Breast epithelium (tissue), 3 donors: ENCODE results near the gene C5orf22.

ENCODE experiments used
- CTCF ChIP-seq, 3 donors: fragments of 450-650 bp; IDR thresholded peaks; one replicate each; pipeline ENCODE4 v1.5.1; 2016 to 2017; ENCODE audit warnings: antibody characterized with exemption in 3 of 3, mild to moderate bottlenecking in 3 of 3, moderate library complexity in 3 of 3
- POLR2A ChIP-seq: fragments of 450-650 bp; IDR thresholded peaks from one replicate; pipeline ENCODE4 v1.6.1; 2016; ENCODE audit warnings: antibody characterized with exemption, mild to moderate bottlenecking, moderate library complexity
- POLR2AphosphoS5 ChIP-seq, 3 donors: sonication (generic); formaldehyde crosslinking; IDR thresholded peaks; one replicate each; pipeline ENCODE4 v1.6.1; 2017; ENCODE audit warnings: antibody characterized with exemption in 3 of 3

- TF ChIP-seq CTCF (IDR thresholded peaks at IDR 0.05) (no peak), POLR2A (no peak), POLR2AphosphoS5 (IDR thresholded peaks at IDR 0.05) (no peak)
Measured at GRCh38 chr5:31536873-31537272, 4.8 kb downstream of the C5orf22 start.
